Endodermal cell (in vitro differentiated cells): ENCODE results near the gene AP3S1. TPM values are rescaled to one million over a fixed set of nuclear protein-coding genes. Genes with fewer than 3 reads are reported as not detected.
"Not testable (repeated sequence)": the region's sequence is repeated elsewhere in the genome, so short reads cannot be mapped to it uniquely, and the experiment has no call there.

Source experiments
- DNase-seq: peaks from one replicate; pipeline ENCODE4 v3.0.0-alpha.2; 2017
- H3K27ac ChIP-seq: 2 replicates; pipeline ENCODE4 v1.5.1; 2013; ENCODE audit warnings: mild to moderate bottlenecking, low read depth, low read length, moderate library complexity
- H3K27me3 ChIP-seq: 2 replicates; pipeline ENCODE4 v1.6.1; 2013; ENCODE audit warnings: mild to moderate bottlenecking, low read length, moderate library complexity; ENCODE audit not compliant: insufficient read depth, control insufficient read depth, poor library complexity, severe bottlenecking
- H3K36me3 ChIP-seq: 2 replicates; pipeline ENCODE4 v1.7.0; 2013; ENCODE audit warnings: mild to moderate bottlenecking, low read length, moderate library complexity; ENCODE audit not compliant: control insufficient read depth, insufficient read depth
- H3K4me1 ChIP-seq: one replicate; pipeline ENCODE4 v1.7.0; 2013; ENCODE audit warnings: low read length; ENCODE audit not compliant: control insufficient read depth, insufficient read depth
- H3K4me3 ChIP-seq: 2 replicates; pipeline ENCODE4 v1.5.1; 2013; ENCODE audit warnings: mild to moderate bottlenecking, low read length, moderate library complexity
- H3K9ac ChIP-seq: 2 replicates; pipeline ENCODE4 v1.6.1; 2013; ENCODE audit warnings: mild to moderate bottlenecking, low read length, moderate library complexity; ENCODE audit not compliant: poor library complexity, severe bottlenecking; ENCODE audit errors: extremely low read depth
- H3K9me3 ChIP-seq: 2 replicates; pipeline ENCODE4 v1.6.1; 2013; ENCODE audit warnings: mild to moderate bottlenecking, low read length, moderate library complexity; ENCODE audit not compliant: control insufficient read depth
- H3K27ac Mint-ChIP-seq: 2 replicates; pipeline ENCODE4 v1.8.0; 2020; ENCODE audit warnings: mixed read lengths
- H3K27me3 Mint-ChIP-seq: 2 replicates; pipeline ENCODE4 v1.8.0; 2021; ENCODE audit warnings: mild to moderate bottlenecking, mixed read lengths; ENCODE audit not compliant: insufficient read depth
- H3K36me3 Mint-ChIP-seq: 2 replicates; pipeline ENCODE4 v1.8.0; 2020; ENCODE audit warnings: low read depth, mixed read lengths
- H3K4me1 Mint-ChIP-seq: 2 replicates; pipeline ENCODE4 v1.8.0; 2020; ENCODE audit warnings: mixed read lengths
- H3K4me3 Mint-ChIP-seq: 2 replicates; pipeline ENCODE4 v1.8.0; 2020; ENCODE audit warnings: mild to moderate bottlenecking, moderate library complexity, mixed read lengths
- H3K9me3 Mint-ChIP-seq: 2 replicates; pipeline ENCODE4 v1.8.0; 2020; ENCODE audit warnings: mild to moderate bottlenecking, mixed read lengths
- CTCF ChIP-seq: fragments of 200-600 bp; sonication (generic); conservative IDR thresholded peaks from 2 replicates; pipeline ENCODE4 v1.5.0; 2021; ENCODE audit warnings: antibody characterized with exemption, mild to moderate bottlenecking
- WGBS, 2 experiments: methylation state at CpG; one replicate each; pipeline versions ENCODE4 v1.1.5 to v1.1.7; 2013; ENCODE audit warnings: missing lambda C conversion rate in 2 of 2, mixed read lengths in 1 of 2; ENCODE audit not compliant: insufficient coverage in 1 of 2, insufficient read length in 1 of 2; 5-methylcytosine and 5-hydroxymethylcytosine counted together
- total RNA-seq, 2 donors: library from RNA; stranded (reverse); fragmentation: NEBNext Ultra II Directional in 1 of 2; extraction: Animal tissue kit (Norgen Biotek cat#: 25700) in 1 of 2; gene quantifications; 2 replicates in 1 of 2; 3 replicates in 1 of 2; pipeline ENCODE4 v1.2.1, GENCODE V29; 2021

AP3S1 gene
- total RNA-seq, 2 donors from 2014 or later, result 51.2 to 75.0 TPM

- TF ChIP-seq CTCF, result no peak
- no peaks in the 10 kb centered on the region for H3K4me1 Mint-ChIP-seq
- Histone ChIP-seq H3K9ac (no peak overlapping the region), H3K27me3 (no peaks in the 10 kb centered on the region), H3K27ac (no peak overlapping the region), H3K36me3 (no peaks in the 10 kb centered on the region), H3K4me1 (no peaks in the 10 kb centered on the region), H3K4me3 (no peak overlapping the region), H3K9me3 (no peaks in the 10 kb centered on the region)
- H3K9me3 Mint-ChIP-seq, result no peaks in the 10 kb centered on the region
- no peak overlapping the region for H3K4me3 Mint-ChIP-seq
- no peaks in the 10 kb centered on the region for H3K27me3 Mint-ChIP-seq
- 88 to 95% methylated on average over 2 to 3 of the region's 3 CpGs for WGBS, 2 experiments
- H3K36me3 Mint-ChIP-seq, result no peaks in the 10 kb centered on the region
- DNase-seq, result no peak
- H3K27ac Mint-ChIP-seq, result no peak overlapping the region
Observed at GRCh38 chr5:115920171-115920725, 78.5 kb downstream of the AP3S1 start.

GRCh38 chr5:115928578-115929407, 87.1 kb downstream of the AP3S1 start:
- DNase-seq, H3K9me3 Mint-ChIP-seq, H3K36me3 ChIP-seq, H3K27me3 ChIP-seq, H3K9me3 ChIP-seq, H3K4me3 ChIP-seq, H3K4me1 ChIP-seq, H3K9ac ChIP-seq, H3K4me3 Mint-ChIP-seq, H3K36me3 Mint-ChIP-seq, H3K27ac ChIP-seq, H3K4me1 Mint-ChIP-seq, H3K27me3 Mint-ChIP-seq, H3K27ac Mint-ChIP-seq: not testable (repeated sequence)
- WGBS, 2 experiments, result 95 to 97% methylated on average over 10 to 12 of the region's 12 CpGs

- 91 to 93% methylated on average over 15 to 17 of the region's 17 CpGs for WGBS, 2 experiments
- H3K36me3 ChIP-seq, H3K4me3 Mint-ChIP-seq, H3K4me3 ChIP-seq, H3K4me1 ChIP-seq, H3K9me3 ChIP-seq, H3K36me3 Mint-ChIP-seq, H3K27ac Mint-ChIP-seq, H3K9ac ChIP-seq, H3K9me3 Mint-ChIP-seq, H3K27ac ChIP-seq, H3K27me3 Mint-ChIP-seq, H3K4me1 Mint-ChIP-seq, DNase-seq, H3K27me3 ChIP-seq: not testable (repeated sequence)
Observed at GRCh38 chr5:115930171-115930570, 88.4 kb downstream of the AP3S1 start.

- H3K27me3 Mint-ChIP-seq, result no peaks in the 10 kb centered on the region
- Histone ChIP-seq H3K9me3 (no peaks in the 10 kb centered on the region), H3K4me1 (no peaks in the 10 kb centered on the region), H3K9ac (no peak overlapping the region), H3K27ac (no peak overlapping the region), H3K27me3 (no peaks in the 10 kb centered on the region), H3K36me3 (no peaks in the 10 kb centered on the region), H3K4me3 (no peak overlapping the region)
- no peaks in the 10 kb centered on the region for H3K36me3 Mint-ChIP-seq
- H3K27ac Mint-ChIP-seq, result no peak overlapping the region
- no peak for DNase-seq
- TF ChIP-seq CTCF, result no peak
- H3K4me3 Mint-ChIP-seq, result no peak overlapping the region
- 90 to 93% methylated on average over 2 to 4 of the region's 4 CpGs for WGBS, 2 experiments
- H3K4me1 Mint-ChIP-seq, result no peaks in the 10 kb centered on the region
- no peaks in the 10 kb centered on the region for H3K9me3 Mint-ChIP-seq
Observed at GRCh38 chr5:115930630-115931337, 89.0 kb downstream of the AP3S1 start.
